ENCODE data around the gene UQCRC1. TPM values are rescaled to one million over a fixed set of nuclear protein-coding genes. Genes with fewer than 3 reads are reported as not detected.

The UQCRC1 gene
- polyA plus RNA-seq, 3 donors: 326 to 409 (median 350) TPM

DNA sequence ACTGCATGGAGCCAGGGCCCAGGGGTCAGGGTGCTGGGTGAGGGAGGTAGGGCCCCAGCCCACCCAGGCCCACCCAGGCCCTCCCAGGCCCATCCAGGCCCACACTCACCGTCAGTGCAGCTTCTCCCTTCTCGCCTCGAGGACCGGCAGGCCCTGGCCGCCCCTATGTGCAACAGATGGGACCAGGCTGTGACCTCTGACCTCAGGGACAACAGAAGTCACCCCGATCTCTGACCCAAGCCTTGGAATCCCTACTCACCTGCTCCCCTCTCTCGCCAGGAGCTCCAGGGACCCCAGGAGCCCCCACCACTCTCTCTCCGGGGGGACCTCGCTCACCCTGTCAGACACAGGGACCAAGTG lies 43.1 kb downstream of the UQCRC1 start:
- no peaks in the 10 kb centered on the region for H4K20me1 ChIP-seq (ENCODE audit: insufficient read depth, low read length)
- Mint-ChIP-seq H3K9me3 (no peaks in the 10 kb centered on the region), H3K27ac (peak overlapping the region in 3 of 7 donors; percentile 32 to 94 (median 74)), H3K4me1 (peaks cover 50% of the 10 kb centered on the region), H3K4me3 (no peak overlapping the region), H3K27me3 (ENCODE audit: low read depth in 3 of 3) (peaks cover 3 to 9% (median 5%) of the 10 kb centered on the region in 3 donors), H3K36me3 (peaks cover 0 to 2% of the 10 kb centered on the region in 2 donors)
- TF ChIP-seq, protein P1, sequence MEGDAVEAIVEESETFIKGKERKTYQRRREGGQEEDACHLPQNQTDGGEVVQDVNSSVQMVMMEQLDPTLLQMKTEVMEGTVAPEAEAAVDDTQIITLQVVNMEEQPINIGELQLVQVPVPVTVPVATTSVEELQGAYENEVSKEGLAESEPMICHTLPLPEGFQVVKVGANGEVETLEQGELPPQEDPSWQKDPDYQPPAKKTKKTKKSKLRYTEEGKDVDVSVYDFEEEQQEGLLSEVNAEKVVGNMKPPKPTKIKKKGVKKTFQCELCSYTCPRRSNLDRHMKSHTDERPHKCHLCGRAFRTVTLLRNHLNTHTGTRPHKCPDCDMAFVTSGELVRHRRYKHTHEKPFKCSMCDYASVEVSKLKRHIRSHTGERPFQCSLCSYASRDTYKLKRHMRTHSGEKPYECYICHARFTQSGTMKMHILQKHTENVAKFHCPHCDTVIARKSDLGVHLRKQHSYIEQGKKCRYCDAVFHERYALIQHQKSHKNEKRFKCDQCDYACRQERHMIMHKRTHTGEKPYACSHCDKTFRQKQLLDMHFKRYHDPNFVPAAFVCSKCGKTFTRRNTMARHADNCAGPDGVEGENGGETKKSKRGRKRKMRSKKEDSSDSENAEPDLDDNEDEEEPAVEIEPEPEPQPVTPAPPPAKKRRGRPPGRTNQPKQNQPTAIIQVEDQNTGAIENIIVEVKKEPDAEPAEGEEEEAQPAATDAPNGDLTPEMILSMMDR (IDR thresholded peaks at IDR 0.05): no peak
- H3K9ac ChIP-seq (ENCODE audit: insufficient read depth, low read length, poor library complexity, severe bottlenecking): peak overlapping the region; percentile 15
- H3K9me3 ChIP-seq (replicated peaks in 1 of 2; ENCODE audit: control insufficient read depth in 1 of 2, insufficient read depth in 1 of 2, low read length in 2 of 2): no peaks in the 10 kb centered on the region
- DNase-seq: no peak
- no peaks in the 10 kb centered on the region for H3K36me3 ChIP-seq (replicated peaks in 1 of 2; ENCODE audit: control insufficient read depth in 1 of 2, insufficient read depth in 2 of 2, low read length in 2 of 2)
- no peak overlapping the region for H3K4me3 ChIP-seq (replicated peaks in 1 of 3; ENCODE audit: low read depth in 2 of 3, low read length in 3 of 3)
- intact Hi-C loops (cut with micrococcal nuclease): no loop called here
- H2AFZ ChIP-seq (ENCODE audit: insufficient read depth, low read depth, low read length, poor library complexity, severe bottlenecking): no peak overlapping the region
- peaks cover 52 to 55% of the 10 kb centered on the region in 2 donors for H3K4me1 ChIP-seq (ENCODE audit: control insufficient read depth in 1 of 2, insufficient read depth in 2 of 2, low read length in 2 of 2)
- H3K4me2 ChIP-seq (replicated peaks; ENCODE audit: extremely low read depth, low read length, poor library complexity, severe bottlenecking): peak overlapping the region; percentile 23
- H3K27ac ChIP-seq (ENCODE audit: low read depth in 1 of 2, low read length in 2 of 2): peak overlapping the region in 1 of 2 donors; percentile 78
- H3K27me3 ChIP-seq (ENCODE audit: control insufficient read depth in 2 of 2, insufficient read depth in 2 of 2, low read length in 2 of 2): no peaks in the 10 kb centered on the region
- WGBS (ENCODE audit: insufficient coverage): 76% methylated on average over 6 of the region's 9 CpGs
- H3K79me2 ChIP-seq (ENCODE audit: insufficient read depth, low read length): no peaks in the 10 kb centered on the region

DNA sequence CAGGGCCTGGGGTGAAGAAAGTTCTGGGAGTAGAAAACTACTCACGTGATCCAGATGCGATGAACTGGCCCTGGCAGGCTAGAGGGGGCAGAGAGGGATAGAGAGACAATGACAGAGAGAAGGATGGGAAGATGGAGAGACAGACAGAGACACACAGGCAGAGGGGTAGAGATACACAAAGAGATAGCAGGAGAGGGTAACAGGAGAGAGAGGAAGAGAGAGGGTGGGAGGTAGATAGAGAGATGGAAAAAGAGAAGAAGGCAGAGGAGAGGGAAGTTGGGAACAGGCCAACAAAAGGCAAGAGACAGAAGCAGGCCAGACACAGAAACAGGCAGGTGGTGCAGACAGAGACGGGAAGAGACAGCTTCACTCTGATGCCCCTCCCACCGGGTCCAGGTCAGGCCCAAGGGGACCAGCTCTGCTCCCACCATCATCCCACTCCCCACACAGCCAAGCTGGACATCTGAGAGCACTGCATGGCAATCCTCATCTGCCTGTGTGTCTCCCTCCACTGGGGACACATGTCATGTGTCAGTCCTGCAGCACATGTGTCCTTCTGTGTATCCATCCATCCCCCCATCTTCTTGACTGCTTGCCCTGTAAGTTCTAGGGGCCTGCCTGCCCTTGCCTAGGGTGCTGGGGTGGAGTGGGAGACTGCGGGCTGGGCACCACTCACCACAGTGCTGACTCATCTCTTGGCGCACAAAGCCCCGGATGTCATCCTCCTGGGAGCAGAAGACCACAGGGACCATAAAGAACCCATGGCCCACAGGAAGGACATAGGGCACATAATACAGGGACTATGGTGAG lies 43.6 kb downstream of the UQCRC1 start:
- peak; percentile 70 to 85 (median 72) for DNase-seq
- H3K27ac Mint-ChIP-seq: peak overlapping the region; percentile 44 to 98 (median 96)
- H3K4me2 ChIP-seq (replicated peaks; ENCODE audit: extremely low read depth, low read length, poor library complexity, severe bottlenecking): peak overlapping the region; percentile 23
- no peaks in the 10 kb centered on the region for H3K27me3 ChIP-seq (ENCODE audit: control insufficient read depth in 2 of 2, insufficient read depth in 2 of 2, low read length in 2 of 2)
- peaks cover 0 to 2% of the 10 kb centered on the region in 2 donors for H3K36me3 Mint-ChIP-seq
- H2AFZ ChIP-seq (ENCODE audit: insufficient read depth, low read depth, low read length, poor library complexity, severe bottlenecking): no peak overlapping the region
- H4K20me1 ChIP-seq (ENCODE audit: insufficient read depth, low read length): no peaks in the 10 kb centered on the region
- H3K27ac ChIP-seq (ENCODE audit: low read depth in 1 of 2, low read length in 2 of 2): peak overlapping the region; percentile 47 to 78
- H3K4me1 ChIP-seq (ENCODE audit: control insufficient read depth in 1 of 2, insufficient read depth in 2 of 2, low read length in 2 of 2): peaks cover 58 to 61% of the 10 kb centered on the region in 2 donors
- peak overlapping the region; percentile 46 to 53 for H3K4me3 Mint-ChIP-seq
- H3K27me3 Mint-ChIP-seq (ENCODE audit: low read depth in 3 of 3): peaks cover 3 to 9% (median 3%) of the 10 kb centered on the region in 3 donors
- intact Hi-C loops (cut with micrococcal nuclease): loop anchor here in 1 of 2 donors (2.0 kb wide), 2 partner anchors 43 to 69 kb away; partner anchors contain the start of genes SLC26A6 and UQCRC1
- WGBS (ENCODE audit: insufficient coverage): 29% methylated on average over 6 of the region's 7 CpGs
- peak overlapping the region; percentile 51 for H3K9ac ChIP-seq (ENCODE audit: insufficient read depth, low read length, poor library complexity, severe bottlenecking)
- TF ChIP-seq, protein P1 (IDR thresholded peaks at IDR 0.05): no peak
- no peak overlapping the region for H3K4me3 ChIP-seq (replicated peaks in 1 of 3; ENCODE audit: low read depth in 2 of 3, low read length in 3 of 3)
- H3K9me3 ChIP-seq (replicated peaks in 1 of 2; ENCODE audit: control insufficient read depth in 1 of 2, insufficient read depth in 1 of 2, low read length in 2 of 2): no peaks in the 10 kb centered on the region
- no peaks in the 10 kb centered on the region for H3K36me3 ChIP-seq (replicated peaks in 1 of 2; ENCODE audit: control insufficient read depth in 1 of 2, insufficient read depth in 2 of 2, low read length in 2 of 2)
- peaks cover 56% of the 10 kb centered on the region for H3K4me1 Mint-ChIP-seq
- H3K79me2 ChIP-seq (ENCODE audit: insufficient read depth, low read length): no peaks in the 10 kb centered on the region
- no peaks in the 10 kb centered on the region for H3K9me3 Mint-ChIP-seq
